Body of pancreas (tissue), 4 donors: ENCODE results near the gene GALNT2.

Experiments
- CTCF ChIP-seq, 7 experiments: fragments of 450-650 bp in 4 of 7; fragments of 200-600 bp in 3 of 7; sonication (generic) in 3 of 7; IDR thresholded peaks; one replicate each; pipeline ENCODE4 v1.5.1; 2016 to 2019; ENCODE audit warnings: antibody characterized with exemption in 7 of 7
- POLR2A ChIP-seq, 3 donors: fragments of 450-650 bp; IDR thresholded peaks; one replicate each; pipeline ENCODE4 v1.6.1; 2016; ENCODE audit warnings: antibody characterized with exemption in 3 of 3, mild to moderate bottlenecking in 2 of 3

DNA sequence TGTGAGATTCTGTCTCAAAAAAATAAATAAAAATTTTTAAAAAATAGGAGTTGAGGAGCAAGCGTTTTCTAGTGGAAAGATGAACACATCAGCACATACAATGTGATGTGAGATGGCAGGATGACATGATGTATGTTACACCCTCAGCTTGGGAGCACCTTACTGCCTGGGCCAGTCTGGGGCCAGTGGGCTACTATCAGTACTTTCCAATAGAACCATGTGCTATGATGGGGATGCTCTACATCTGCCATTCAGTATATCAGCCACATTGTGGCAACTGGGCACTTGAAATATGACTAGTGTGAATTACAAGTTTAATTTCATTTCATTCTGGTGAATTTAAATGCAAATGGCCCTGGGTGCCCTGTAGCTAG is 203.1 kb downstream of the GALNT2 start:
- TF ChIP-seq CTCF (IDR thresholded peaks at IDR 0.05) (no peak), POLR2A (IDR thresholded peaks at IDR 0.05) (no peak)
